H1 (cell line): ENCODE data around the gene SFTPB.

Experiments used
- BACH1 ChIP-seq: IDR thresholded peaks from 2 replicates; pipeline ENCODE4 v1.6.1; 2012; ENCODE audit warnings: low read length, improper control_type of control experiment
- CBX5 ChIP-seq: fragments of 300-800, 300-1000 bp; sonication (generic); IDR thresholded peaks from 2 replicates; pipeline ENCODE4 v1.7.1; 2016; ENCODE audit warnings: antibody characterized with exemption, low read length, low read depth
- CBX8 ChIP-seq: fragments of 300-800, 300-1000 bp; sonication (generic); IDR thresholded peaks from 2 replicates; pipeline ENCODE4 v1.7.1; 2016; ENCODE audit warnings: low read depth, low read length, borderline replicate concordance
- POLR2A ChIP-seq, 2 experiments: IDR thresholded peaks; 1 replicate in 1 of 2; 2 replicates in 1 of 2; pipeline ENCODE4 v1.6.1; 2011; ENCODE audit warnings: low read depth in 2 of 2, low read length in 2 of 2, mild to moderate bottlenecking in 2 of 2; ENCODE audit errors: control extremely low read depth in 1 of 2
- RNF2 ChIP-seq: fragments of 200-900, 300-1000 bp; sonication (generic); IDR thresholded peaks from 2 replicates; pipeline ENCODE4 v1.7.1; 2016; ENCODE audit warnings: borderline replicate concordance, low read depth, mild to moderate bottlenecking, antibody characterized with exemption, low read length; ENCODE audit not compliant: poor library complexity, severe bottlenecking; ENCODE audit errors: missing control alignments
- TAF1 ChIP-seq: IDR thresholded peaks from 2 replicates; pipeline ENCODE4 v1.6.1; 2011; ENCODE audit warnings: mild to moderate bottlenecking, low read depth, low read length
- ZNF274 ChIP-seq: IDR thresholded peaks from 2 replicates; pipeline ENCODE4 v1.7.0; 2012; ENCODE audit warnings: low read length, borderline replicate concordance; ENCODE audit errors: extremely low read depth
- TF ChIP-seq, protein P1 (sequence below), 3 experiments: IDR thresholded peaks; 1 replicate in 2 of 3; 2 replicates in 1 of 3; pipeline versions ENCODE4 v1.5.1 to v1.6.1; 2011; ENCODE audit warnings: low read length in 3 of 3, mild to moderate bottlenecking in 3 of 3, inconsistent platforms in 2 of 3, low read depth in 1 of 3, moderate library complexity in 1 of 3; ENCODE audit not compliant: insufficient read depth in 1 of 3; ENCODE audit errors: control extremely low read depth in 1 of 3
- TF ChIP-seq, protein P2 (sequence below): IDR thresholded peaks from 2 replicates; pipeline ENCODE4 v1.6.1; 2012; ENCODE audit warnings: low read length, inconsistent platforms

- no peak for TF ChIP-seq BACH1
- TF ChIP-seq POLR2A (IDR thresholded peaks at IDR 0.05; ENCODE audit: control extremely low read depth in 1 of 2, low read depth in 2 of 2, low read length in 2 of 2) = no peak
- TF ChIP-seq, protein P1, sequence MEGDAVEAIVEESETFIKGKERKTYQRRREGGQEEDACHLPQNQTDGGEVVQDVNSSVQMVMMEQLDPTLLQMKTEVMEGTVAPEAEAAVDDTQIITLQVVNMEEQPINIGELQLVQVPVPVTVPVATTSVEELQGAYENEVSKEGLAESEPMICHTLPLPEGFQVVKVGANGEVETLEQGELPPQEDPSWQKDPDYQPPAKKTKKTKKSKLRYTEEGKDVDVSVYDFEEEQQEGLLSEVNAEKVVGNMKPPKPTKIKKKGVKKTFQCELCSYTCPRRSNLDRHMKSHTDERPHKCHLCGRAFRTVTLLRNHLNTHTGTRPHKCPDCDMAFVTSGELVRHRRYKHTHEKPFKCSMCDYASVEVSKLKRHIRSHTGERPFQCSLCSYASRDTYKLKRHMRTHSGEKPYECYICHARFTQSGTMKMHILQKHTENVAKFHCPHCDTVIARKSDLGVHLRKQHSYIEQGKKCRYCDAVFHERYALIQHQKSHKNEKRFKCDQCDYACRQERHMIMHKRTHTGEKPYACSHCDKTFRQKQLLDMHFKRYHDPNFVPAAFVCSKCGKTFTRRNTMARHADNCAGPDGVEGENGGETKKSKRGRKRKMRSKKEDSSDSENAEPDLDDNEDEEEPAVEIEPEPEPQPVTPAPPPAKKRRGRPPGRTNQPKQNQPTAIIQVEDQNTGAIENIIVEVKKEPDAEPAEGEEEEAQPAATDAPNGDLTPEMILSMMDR (IDR thresholded peaks at IDR 0.05; ENCODE audit: control extremely low read depth in 1 of 3, insufficient read depth in 1 of 3, low read depth in 1 of 3, low read length in 3 of 3) = no peak
- no peak for TF ChIP-seq TAF1
- TF ChIP-seq, protein P2, sequence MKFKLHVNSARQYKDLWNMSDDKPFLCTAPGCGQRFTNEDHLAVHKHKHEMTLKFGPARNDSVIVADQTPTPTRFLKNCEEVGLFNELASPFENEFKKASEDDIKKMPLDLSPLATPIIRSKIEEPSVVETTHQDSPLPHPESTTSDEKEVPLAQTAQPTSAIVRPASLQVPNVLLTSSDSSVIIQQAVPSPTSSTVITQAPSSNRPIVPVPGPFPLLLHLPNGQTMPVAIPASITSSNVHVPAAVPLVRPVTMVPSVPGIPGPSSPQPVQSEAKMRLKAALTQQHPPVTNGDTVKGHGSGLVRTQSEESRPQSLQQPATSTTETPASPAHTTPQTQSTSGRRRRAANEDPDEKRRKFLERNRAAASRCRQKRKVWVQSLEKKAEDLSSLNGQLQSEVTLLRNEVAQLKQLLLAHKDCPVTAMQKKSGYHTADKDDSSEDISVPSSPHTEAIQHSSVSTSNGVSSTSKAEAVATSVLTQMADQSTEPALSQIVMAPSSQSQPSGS = no peak
- no peak for TF ChIP-seq CBX8
- TF ChIP-seq RNF2 = no peak
- no peak for TF ChIP-seq ZNF274
- no peak for TF ChIP-seq CBX5
Measured at GRCh38 chr2:85704038-85704437, 36.0 kb upstream of the SFTPB start.
